ENCODE measurements around the gene INHA.

The INHA gene

GRCh38 chr2:219572237-219573001 is at the start of gene INHA:
INHA (plus strand) TSS chr2:219572310; CDS start chr2:219572375, 65 bp downstream.
- Histone ChIP-seq H3K4me1 (peaks cover 11 to 37% (median 28%) of the 10 kb centered on the region in 10 experiments; a peak in 19 of 20 replicates), H3K27me3 (peaks cover 0 to 13% (median 0%) of the 10 kb centered on the region in 11 experiments; a peak in 5 of 22 replicates), H3K9me3 (replicated peaks in 1 of 11) (no peaks in the 10 kb centered on the region), H3K36me3 (peaks cover 0 to 10% (median 4%) of the 10 kb centered on the region in 11 experiments; a peak in 7 of 22 replicates), H3K4me2 (peak within 1 kb of the TSS; percentile 90 to 99 (median 96)), H4K20me1 (peaks cover 0 to 30% (median 18%) of the 10 kb centered on the region in 11 experiments; a peak in 15 of 22 replicates), H3K4me3 (peak within 1 kb of the TSS; percentile 72 to 89 (median 81)), H3K27ac (peak within 1 kb of the TSS; percentile 71 to 89 (median 81)), H3K9ac (peak within 1 kb of the TSS; percentile 82 to 97 (median 87))
- no peak for TF ChIP-seq Cebpa-rat (IDR thresholded peaks at IDR 0.05)

GRCh38 chr2:219523031-219523671 is 49.0 kb upstream of the INHA start:
- Histone ChIP-seq H4K20me1 (peaks cover 0 to 37% (median 0%) of the 10 kb centered on the region in 11 experiments; a peak in 8 of 22 replicates), H3K36me3 (no peaks in the 10 kb centered on the region), H3K4me2 (peak overlapping the region; percentile 27 to 60 (median 50); a peak in 19 of 22 replicates), H3K9me3 (replicated peaks in 1 of 11) (no peaks in the 10 kb centered on the region), H3K27ac (no peak overlapping the region), H3K4me1 (peaks cover 6 to 38% (median 25%) of the 10 kb centered on the region in 10 experiments; a peak in 18 of 20 replicates), H3K4me3 (no peak overlapping the region), H3K27me3 (peaks cover 68 to 79% (median 72%) of the 10 kb centered on the region in 11 experiments), H3K9ac (no peak overlapping the region)
- no peak for TF ChIP-seq Cebpa-rat (IDR thresholded peaks at IDR 0.05)

DNA sequence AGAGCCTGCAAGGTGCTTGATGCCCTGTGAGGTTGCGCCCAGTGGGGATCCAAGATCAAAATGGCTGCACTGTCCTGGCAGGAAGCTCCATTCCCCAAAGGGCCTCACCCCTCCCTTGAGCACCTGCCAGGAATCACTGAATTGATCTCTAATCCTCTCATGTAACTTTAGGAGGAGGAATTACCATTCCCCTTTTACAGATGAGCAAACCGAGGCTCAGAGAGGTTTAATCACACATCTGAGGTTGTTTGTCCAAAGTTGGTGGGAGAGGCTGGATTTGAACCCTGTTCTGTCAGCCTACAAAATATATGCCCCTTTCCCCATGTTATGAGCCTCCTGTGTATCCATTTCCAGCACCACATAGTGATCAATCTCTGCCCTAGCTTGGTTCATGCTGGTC is 47.3 kb upstream of the INHA start:
- Histone ChIP-seq H3K9me3 (replicated peaks in 1 of 11) (no peaks in the 10 kb centered on the region), H3K27me3 (peaks cover 84 to 96% (median 89%) of the 10 kb centered on the region in 11 experiments)
- no peak for TF ChIP-seq Cebpa-rat (IDR thresholded peaks at IDR 0.05)

DNA sequence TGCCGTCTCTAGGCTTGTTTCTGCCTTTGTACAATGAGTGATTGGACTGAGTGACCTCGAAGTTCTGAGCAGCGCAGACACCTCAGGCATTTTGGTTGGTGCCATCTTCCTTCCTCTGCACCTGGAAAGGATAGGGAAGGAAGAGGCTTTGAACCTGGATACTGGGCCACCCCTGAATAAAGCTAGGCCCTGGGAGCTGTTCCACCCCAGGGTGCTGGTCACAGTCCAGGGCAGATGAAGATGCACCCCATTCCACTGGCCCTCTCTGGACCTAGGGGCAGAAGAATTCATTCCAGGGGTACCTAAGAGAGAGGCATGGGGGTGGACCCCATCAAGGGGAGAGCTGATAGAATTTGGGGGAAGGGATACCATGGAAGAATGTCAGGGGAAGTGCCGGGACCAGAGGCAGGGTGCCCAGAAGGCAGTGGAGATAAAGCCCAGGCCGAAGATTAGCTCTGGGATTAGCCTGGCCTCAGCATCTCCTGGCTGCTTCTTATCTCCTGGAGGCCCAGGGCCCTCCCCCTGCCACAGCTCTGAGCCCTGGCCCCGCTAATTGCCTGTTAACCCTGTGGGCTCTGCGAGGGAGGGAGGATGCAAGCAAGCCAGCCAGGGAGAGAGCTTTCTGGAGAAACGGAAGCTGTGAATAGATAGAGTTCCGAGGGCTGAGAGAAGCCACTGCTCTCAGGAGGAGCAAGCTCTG is 46.4 kb upstream of the INHA start:
- Histone ChIP-seq H3K4me2 (no peak overlapping the region), H3K36me3 (no peaks in the 10 kb centered on the region), H3K9ac (no peak overlapping the region), H3K4me1 (peaks cover 6 to 36% (median 30%) of the 10 kb centered on the region in 10 experiments; a peak in 18 of 20 replicates), H4K20me1 (peaks cover 0 to 38% (median 0%) of the 10 kb centered on the region in 11 experiments; a peak in 8 of 22 replicates), H3K27ac (no peak overlapping the region), H3K4me3 (no peak overlapping the region), H3K9me3 (replicated peaks in 1 of 11) (no peaks in the 10 kb centered on the region), H3K27me3 (peaks cover 85 to 94% (median 91%) of the 10 kb centered on the region in 11 experiments)
- TF ChIP-seq Cebpa-rat (IDR thresholded peaks at IDR 0.05), result no peak

More for the DNA sequence above, 47.3 kb upstream of the INHA start:
- Histone ChIP-seq H3K27ac (no peak overlapping the region), H4K20me1 (peaks cover 0 to 46% (median 0%) of the 10 kb centered on the region in 11 experiments; a peak in 8 of 22 replicates), H3K4me1 (peaks cover 6 to 36% (median 27%) of the 10 kb centered on the region in 10 experiments; a peak in 18 of 20 replicates), H3K4me3 (no peak overlapping the region), H3K36me3 (no peaks in the 10 kb centered on the region), H3K4me2 (no peak overlapping the region), H3K9ac (no peak overlapping the region)

GRCh38 chr2:219526320-219527075 is 45.6 kb upstream of the INHA start:
- Histone ChIP-seq H3K27me3 (peaks cover 77 to 86% (median 85%) of the 10 kb centered on the region in 11 experiments), H3K4me2 (no peak overlapping the region), H4K20me1 (peaks cover 0 to 37% (median 0%) of the 10 kb centered on the region in 11 experiments; a peak in 8 of 22 replicates), H3K4me1 (peaks cover 6 to 29% (median 23%) of the 10 kb centered on the region in 10 experiments; a peak in 18 of 20 replicates), H3K9me3 (replicated peaks in 1 of 11) (no peaks in the 10 kb centered on the region), H3K9ac (no peak overlapping the region), H3K4me3 (no peak overlapping the region), H3K36me3 (no peaks in the 10 kb centered on the region), H3K27ac (no peak overlapping the region)
- TF ChIP-seq Cebpa-rat (IDR thresholded peaks at IDR 0.05), result no peak

DNA sequence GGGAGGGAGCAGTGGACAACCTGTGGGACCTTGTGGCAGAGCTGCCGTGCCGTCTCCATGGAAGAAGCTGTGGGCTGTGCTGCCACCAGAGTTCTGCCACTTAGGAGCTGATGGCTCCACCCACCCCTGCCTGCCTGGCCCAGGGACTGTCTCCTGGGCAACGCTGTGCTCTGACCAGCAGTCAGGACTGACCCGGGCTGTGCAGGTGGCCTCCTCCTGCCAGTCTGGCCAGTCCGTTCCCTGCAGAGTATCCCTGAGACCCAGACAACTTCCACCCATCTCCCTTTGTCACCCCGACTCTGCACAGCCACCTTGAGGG is 45.1 kb upstream of the INHA start:
- no peak overlapping the region for H3K27ac ChIP-seq
- H4K20me1 ChIP-seq, result peaks cover 0 to 37% (median 0%) of the 10 kb centered on the region in 11 experiments; a peak in 8 of 22 replicates
- no peaks in the 10 kb centered on the region for H3K36me3 ChIP-seq
- TF ChIP-seq Cebpa-rat (IDR thresholded peaks at IDR 0.05), result no peak
- no peaks in the 10 kb centered on the region for H3K9me3 ChIP-seq (replicated peaks in 1 of 11)
- peaks cover 71 to 80% (median 79%) of the 10 kb centered on the region in 11 experiments for H3K27me3 ChIP-seq
- H3K4me1 ChIP-seq, result peaks cover 5 to 23% (median 18%) of the 10 kb centered on the region in 10 experiments; a peak in 18 of 20 replicates
- no peak overlapping the region for H3K4me3 ChIP-seq
- H3K4me2 ChIP-seq, result no peak overlapping the region
- no peak overlapping the region for H3K9ac ChIP-seq

- Histone ChIP-seq H3K27ac (no peak overlapping the region), H4K20me1 (peaks cover 0 to 37% (median 0%) of the 10 kb centered on the region in 11 experiments; a peak in 8 of 22 replicates), H3K27me3 (peaks cover 67 to 76% (median 75%) of the 10 kb centered on the region in 11 experiments), H3K36me3 (no peaks in the 10 kb centered on the region), H3K9me3 (replicated peaks in 1 of 11) (no peaks in the 10 kb centered on the region), H3K4me1 (peaks cover 4 to 20% (median 15%) of the 10 kb centered on the region in 10 experiments; a peak in 17 of 20 replicates), H3K4me2 (no peak overlapping the region), H3K9ac (no peak overlapping the region), H3K4me3 (no peak overlapping the region)
- TF ChIP-seq Cebpa-rat (IDR thresholded peaks at IDR 0.05), result no peak
Measured at GRCh38 chr2:219527472-219527871, 44.6 kb upstream of the INHA start.
